ENCODE results near the gene TNFRSF8. TPM values are rescaled to one million over a fixed set of nuclear protein-coding genes. Genes with fewer than 3 reads are reported as not detected.

TNFRSF8 gene
- total RNA-seq, 1 donor from 2014 or later: 0.35 TPM

- no peak overlapping the region for H3K4me3 ChIP-seq (ENCODE audit: low read depth, low read length)
- TF ChIP-seq CTCF (conservative IDR thresholded peaks at IDR 0.05; ENCODE audit: low read depth, low read length): no peak
- DNase-seq (ENCODE audit: low read depth): no peak
These were observed 17.1 kb downstream of the TNFRSF8 start for GRCh38 chr1:12080156-12080555.

GRCh38 chr1:12080773-12081556 is 17.9 kb downstream of the TNFRSF8 start:
- H3K4me3 ChIP-seq (ENCODE audit: low read depth, low read length): no peak overlapping the region
- DNase-seq (ENCODE audit: low read depth): no peak
- no peak for TF ChIP-seq CTCF (conservative IDR thresholded peaks at IDR 0.05; ENCODE audit: low read depth, low read length)

- DNase-seq (ENCODE audit: low read depth): no peak
- H3K4me3 ChIP-seq (ENCODE audit: low read depth, low read length): no peak overlapping the region
- TF ChIP-seq CTCF (conservative IDR thresholded peaks at IDR 0.05; ENCODE audit: low read depth, low read length): no peak
These were observed 18.7 kb downstream of the TNFRSF8 start for GRCh38 chr1:12081648-12082396.

GRCh38 chr1:12082988-12083387 is 19.9 kb downstream of the TNFRSF8 start:
- TF ChIP-seq CTCF (conservative IDR thresholded peaks at IDR 0.05; ENCODE audit: low read depth, low read length): no peak
- DNase-seq (ENCODE audit: low read depth): no peak
- no peak overlapping the region for H3K4me3 ChIP-seq (ENCODE audit: low read depth, low read length)

- DNase-seq (ENCODE audit: low read depth): no peak
- TF ChIP-seq CTCF (conservative IDR thresholded peaks at IDR 0.05; ENCODE audit: low read depth, low read length): no peak
- H3K4me3 ChIP-seq (ENCODE audit: low read depth, low read length): no peak overlapping the region
These were observed 20.7 kb downstream of the TNFRSF8 start for GRCh38 chr1:12083766-12084165.

- no peak for DNase-seq (ENCODE audit: low read depth)
- no peak overlapping the region for H3K4me3 ChIP-seq (ENCODE audit: low read depth, low read length)
- no peak for TF ChIP-seq CTCF (conservative IDR thresholded peaks at IDR 0.05; ENCODE audit: low read depth, low read length)
These were observed 22.6 kb downstream of the TNFRSF8 start for GRCh38 chr1:12085643-12086260.
